ENCODE data around the gene OR52A5. TPM values are rescaled to one million over a fixed set of nuclear protein-coding genes. Genes with fewer than 3 reads are reported as not detected.

Gene OR52A5
- total RNA-seq, 2 experiments from 2014 or later: not detected

- no peak for DNase-seq
- CTCF ChIA-PET: no interaction called here
- H3K36me3 Mint-ChIP-seq (ENCODE audit: low read depth): no peaks in the 10 kb centered on the region
- H3K4me1 Mint-ChIP-seq (ENCODE audit: low read depth): no peaks in the 10 kb centered on the region
- no peaks in the 10 kb centered on the region for H3K27me3 Mint-ChIP-seq (ENCODE audit: low read depth)
- intact Hi-C loops (cut with micrococcal nuclease): no loop called here
- H3K27ac Mint-ChIP-seq: no peak overlapping the region
- H3K9me3 Mint-ChIP-seq: no peaks in the 10 kb centered on the region
- H3K4me3 Mint-ChIP-seq: no peak overlapping the region
Measured at GRCh38 chr11:5096011-5096410, 42.1 kb downstream of the OR52A5 start.

GRCh38 chr11:5092821-5093585 is 45.2 kb downstream of the OR52A5 start:
- Mint-ChIP-seq H3K36me3 (ENCODE audit: low read depth) (no peaks in the 10 kb centered on the region), H3K27me3 (ENCODE audit: low read depth) (peaks cover 6% of the 10 kb centered on the region), H3K4me3 (no peak overlapping the region), H3K9me3 (no peaks in the 10 kb centered on the region), H3K27ac (no peak overlapping the region), H3K4me1 (ENCODE audit: low read depth) (no peaks in the 10 kb centered on the region)
- intact Hi-C loops (cut with micrococcal nuclease): no loop called here
- no peak for DNase-seq
- CTCF ChIA-PET: no interaction called here

GRCh38 chr11:5090668-5091067 is 47.5 kb downstream of the OR52A5 start:
- DNase-seq: no peak
- H3K9me3 Mint-ChIP-seq: no peaks in the 10 kb centered on the region
- no peak overlapping the region for H3K27ac Mint-ChIP-seq
- H3K36me3 Mint-ChIP-seq (ENCODE audit: low read depth): no peaks in the 10 kb centered on the region
- H3K4me1 Mint-ChIP-seq (ENCODE audit: low read depth): no peaks in the 10 kb centered on the region
- H3K27me3 Mint-ChIP-seq (ENCODE audit: low read depth): peaks cover 6% of the 10 kb centered on the region
- CTCF ChIA-PET: no interaction called here
- intact Hi-C loops (cut with micrococcal nuclease): no loop called here
- no peak overlapping the region for H3K4me3 Mint-ChIP-seq

- Mint-ChIP-seq H3K27me3 (ENCODE audit: low read depth) (peaks cover 6% of the 10 kb centered on the region), H3K4me1 (ENCODE audit: low read depth) (no peaks in the 10 kb centered on the region), H3K36me3 (ENCODE audit: low read depth) (no peaks in the 10 kb centered on the region), H3K4me3 (no peak overlapping the region), H3K9me3 (no peaks in the 10 kb centered on the region), H3K27ac (no peak overlapping the region)
- intact Hi-C loops (cut with micrococcal nuclease): no loop called here
- CTCF ChIA-PET: interaction anchor here (1.4 kb wide), 1 partner anchor 451 kb away, joined by 5 read pairs; the partner anchor contains the start of gene OR51D1
- no peak for DNase-seq
Measured at GRCh38 chr11:5088556-5088955, 49.6 kb downstream of the OR52A5 start.

- H3K4me1 Mint-ChIP-seq (ENCODE audit: low read depth): no peaks in the 10 kb centered on the region
- no peak for DNase-seq
- H3K4me3 Mint-ChIP-seq: no peak overlapping the region
- no peaks in the 10 kb centered on the region for H3K36me3 Mint-ChIP-seq (ENCODE audit: low read depth)
- peaks cover 2% of the 10 kb centered on the region for H3K27me3 Mint-ChIP-seq (ENCODE audit: low read depth)
- CTCF ChIA-PET: no interaction called here
- H3K9me3 Mint-ChIP-seq: no peaks in the 10 kb centered on the region
- H3K27ac Mint-ChIP-seq: no peak overlapping the region
- intact Hi-C loops (cut with micrococcal nuclease): no loop called here
Measured at GRCh38 chr11:5083602-5084001, 54.6 kb downstream of the OR52A5 start.

GRCh38 chr11:5081405-5081804 is 56.8 kb downstream of the OR52A5 start:
- Mint-ChIP-seq H3K27ac (no peak overlapping the region), H3K27me3 (ENCODE audit: low read depth) (peaks cover 6% of the 10 kb centered on the region), H3K4me3 (no peak overlapping the region), H3K36me3 (ENCODE audit: low read depth) (no peaks in the 10 kb centered on the region), H3K9me3 (no peaks in the 10 kb centered on the region), H3K4me1 (ENCODE audit: low read depth) (no peaks in the 10 kb centered on the region)
- DNase-seq: no peak
- intact Hi-C loops (cut with micrococcal nuclease): no loop called here
- CTCF ChIA-PET: no interaction called here

Other genes starting within 250 kb of the OR52A5 start
- gene OR51A7, start 234.6 kb downstream of the OR52A5 start, total RNA-seq: not detected
- gene OR51G2, start 219.0 kb downstream of the OR52A5 start, total RNA-seq: not detected
- gene OR51G1, start 214.0 kb downstream of the OR52A5 start, total RNA-seq: not detected
- not detected for gene OR51A4, start 190.8 kb downstream of the OR52A5 start, total RNA-seq
- not detected for gene OR51A2, start 182.6 kb downstream of the OR52A5 start, total RNA-seq
- not detected for gene OR51L1, start 143.5 kb downstream of the OR52A5 start, total RNA-seq
- gene OR52J3, start 91.8 kb downstream of the OR52A5 start, total RNA-seq: not detected
- gene OR52E2, start 78.7 kb downstream of the OR52A5 start, total RNA-seq: not detected
- gene OR52E1, start 68.8 kb downstream of the OR52A5 start, total RNA-seq: not detected
- gene OR52A1, start 16.4 kb upstream of the OR52A5 start, total RNA-seq: not detected
- gene OR51V1, start 62.3 kb upstream of the OR52A5 start, total RNA-seq: not detected
- gene HBB, start 88.7 kb upstream of the OR52A5 start, total RNA-seq: not detected
- gene HBD, start 96.1 kb upstream of the OR52A5 start, total RNA-seq: not detected
- gene HBG1, start 111.5 kb upstream of the OR52A5 start, total RNA-seq: not detected
- gene HBG2, start 116.4 kb upstream of the OR52A5 start, total RNA-seq: not detected
- gene HBE1, start 131.6 kb upstream of the OR52A5 start, total RNA-seq: not detected
- not detected for gene OR51B4, start 163.6 kb upstream of the OR52A5 start, total RNA-seq
- not detected for gene OR51B2, start 185.9 kb upstream of the OR52A5 start, total RNA-seq
- not detected for gene OR51B5, start 205.2 kb upstream of the OR52A5 start, total RNA-seq
- gene OR51B6, start 213.2 kb upstream of the OR52A5 start, total RNA-seq: not detected
- not detected for gene OR51M1, start 245.5 kb upstream of the OR52A5 start, total RNA-seq

Data from activated naive CD4-positive, alpha-beta T cell treated with anti-CD3 and anti-CD28 coated beads for 36 hours (primary cell).